Measurements from ENCODE around the gene LPP. TPM values are rescaled to one million over a fixed set of nuclear protein-coding genes. Genes with fewer than 3 reads are reported as not detected.
A peak's percentile ranks its signal among the peaks of the same experiment; 100 is the strongest.
"Not testable (repeated sequence)": the region's sequence is repeated elsewhere in the genome, so short reads cannot be mapped to it uniquely, and the experiment has no call there.

Gene LPP
- total RNA-seq, 3 donors from 2014 or later, result 15.5 to 19.2 (median 16.5) TPM

GRCh38 chr3:188701485-188701969 is 547.6 kb downstream of the LPP start:
- peaks cover 25% of the 10 kb centered on the region for H3K4me1 Mint-ChIP-seq (ENCODE audit: low read depth)
- H3K4me3 Mint-ChIP-seq, result no peak overlapping the region
- no peaks in the 10 kb centered on the region for H3K27me3 Mint-ChIP-seq (ENCODE audit: low read depth)
- no peak for DNase-seq
- no peaks in the 10 kb centered on the region for H3K9me3 Mint-ChIP-seq
- no peak for ATAC-seq
- H3K36me3 Mint-ChIP-seq (ENCODE audit: insufficient read depth), result peaks cover 18% of the 10 kb centered on the region

- not testable (repeated sequence) for H3K27me3 Mint-ChIP-seq (ENCODE audit: low read depth); H3K4me3 Mint-ChIP-seq; H3K9me3 Mint-ChIP-seq; DNase-seq; ATAC-seq
- Mint-ChIP-seq H3K36me3 (ENCODE audit: insufficient read depth) (peaks cover 20% of the 10 kb centered on the region), H3K4me1 (ENCODE audit: low read depth) (peaks cover 22% of the 10 kb centered on the region)
These were observed 548.1 kb downstream of the LPP start for GRCh38 chr3:188702028-188702427.

- Mint-ChIP-seq H3K36me3 (ENCODE audit: insufficient read depth) (peaks cover 27% of the 10 kb centered on the region), H3K9me3 (no peaks in the 10 kb centered on the region), H3K4me1 (ENCODE audit: low read depth) (peaks cover 8% of the 10 kb centered on the region), H3K27me3 (ENCODE audit: low read depth) (no peaks in the 10 kb centered on the region), H3K4me3 (no peak overlapping the region)
- ATAC-seq, result no peak
- no peak for DNase-seq
These were observed 552.2 kb downstream of the LPP start for GRCh38 chr3:188706176-188706575.

GRCh38 chr3:188706599-188706998 is 552.6 kb downstream of the LPP start:
- Mint-ChIP-seq H3K9me3 (no peaks in the 10 kb centered on the region), H3K36me3 (ENCODE audit: insufficient read depth) (peaks cover 30% of the 10 kb centered on the region), H3K4me1 (ENCODE audit: low read depth) (peaks cover 6% of the 10 kb centered on the region), H3K27me3 (ENCODE audit: low read depth) (no peaks in the 10 kb centered on the region), H3K4me3 (no peak overlapping the region)
- no peak for ATAC-seq
- DNase-seq, result no peak

- Mint-ChIP-seq H3K36me3 (ENCODE audit: insufficient read depth) (peaks cover 31% of the 10 kb centered on the region), H3K4me3 (no peak overlapping the region), H3K27me3 (ENCODE audit: low read depth) (no peaks in the 10 kb centered on the region), H3K4me1 (ENCODE audit: low read depth) (peaks cover 6% of the 10 kb centered on the region), H3K9me3 (no peaks in the 10 kb centered on the region)
- DNase-seq, result no peak
- ATAC-seq, result no peak
These were observed 553.7 kb downstream of the LPP start for GRCh38 chr3:188707381-188708288.

- Mint-ChIP-seq H3K4me1 (ENCODE audit: low read depth) (peaks cover 6% of the 10 kb centered on the region), H3K4me3 (no peak overlapping the region), H3K36me3 (ENCODE audit: insufficient read depth) (peaks cover 15% of the 10 kb centered on the region), H3K9me3 (no peaks in the 10 kb centered on the region), H3K27me3 (ENCODE audit: low read depth) (no peaks in the 10 kb centered on the region)
- DNase-seq, result no peak
- no peak for ATAC-seq
These were observed 557.9 kb downstream of the LPP start for GRCh38 chr3:188711881-188712247.

- no peaks in the 10 kb centered on the region for H3K27me3 Mint-ChIP-seq (ENCODE audit: low read depth)
- H3K36me3 Mint-ChIP-seq (ENCODE audit: insufficient read depth), result peaks cover 15% of the 10 kb centered on the region
- ATAC-seq (no peak), DNase-seq (no peak)
- peaks cover 4% of the 10 kb centered on the region for H3K4me1 Mint-ChIP-seq (ENCODE audit: low read depth)
- H3K4me3 Mint-ChIP-seq, result no peak overlapping the region
- H3K9me3 Mint-ChIP-seq, result no peaks in the 10 kb centered on the region
These were observed 558.4 kb downstream of the LPP start for GRCh38 chr3:188712248-188712924.

- DNase-seq, result no peak
- Mint-ChIP-seq H3K27me3 (ENCODE audit: low read depth) (no peaks in the 10 kb centered on the region), H3K4me1 (ENCODE audit: low read depth) (no peaks in the 10 kb centered on the region), H3K36me3 (ENCODE audit: insufficient read depth) (peaks cover 15% of the 10 kb centered on the region), H3K4me3 (no peak overlapping the region), H3K9me3 (no peaks in the 10 kb centered on the region)
- no peak for ATAC-seq
These were observed 559.0 kb downstream of the LPP start for GRCh38 chr3:188712991-188713390.

- DNase-seq, result no peak
- Mint-ChIP-seq H3K4me3 (no peak overlapping the region), H3K36me3 (ENCODE audit: insufficient read depth) (no peaks in the 10 kb centered on the region), H3K9me3 (no peaks in the 10 kb centered on the region), H3K27me3 (ENCODE audit: low read depth) (no peaks in the 10 kb centered on the region), H3K4me1 (ENCODE audit: low read depth) (peaks cover 30% of the 10 kb centered on the region)
- ATAC-seq, result no peak
These were observed 565.6 kb downstream of the LPP start for GRCh38 chr3:188719545-188719944.

GRCh38 chr3:188720215-188720614 is 566.3 kb downstream of the LPP start:
- no peaks in the 10 kb centered on the region for H3K9me3 Mint-ChIP-seq
- H3K4me3 Mint-ChIP-seq, result no peak overlapping the region
- DNase-seq, result no peak
- peaks cover 30% of the 10 kb centered on the region for H3K4me1 Mint-ChIP-seq (ENCODE audit: low read depth)
- H3K36me3 Mint-ChIP-seq (ENCODE audit: insufficient read depth), result no peaks in the 10 kb centered on the region
- no peaks in the 10 kb centered on the region for H3K27me3 Mint-ChIP-seq (ENCODE audit: low read depth)
- ATAC-seq, result no peak

GRCh38 chr3:188720636-188721035 is 566.7 kb downstream of the LPP start:
- H3K27me3 Mint-ChIP-seq (ENCODE audit: low read depth), result no peaks in the 10 kb centered on the region
- H3K9me3 Mint-ChIP-seq, result no peaks in the 10 kb centered on the region
- H3K4me1 Mint-ChIP-seq (ENCODE audit: low read depth), result peaks cover 30% of the 10 kb centered on the region
- H3K4me3 Mint-ChIP-seq, result no peak overlapping the region
- DNase-seq, result no peak
- H3K36me3 Mint-ChIP-seq (ENCODE audit: insufficient read depth), result peaks cover 1% of the 10 kb centered on the region
- ATAC-seq, result peak; percentile 64 to 67

- peaks cover 33% of the 10 kb centered on the region for H3K4me1 Mint-ChIP-seq (ENCODE audit: low read depth)
- no peaks in the 10 kb centered on the region for H3K27me3 Mint-ChIP-seq (ENCODE audit: low read depth)
- ATAC-seq (no peak), DNase-seq (no peak)
- no peaks in the 10 kb centered on the region for H3K9me3 Mint-ChIP-seq
- no peak overlapping the region for H3K4me3 Mint-ChIP-seq
- peaks cover 3% of the 10 kb centered on the region for H3K36me3 Mint-ChIP-seq (ENCODE audit: insufficient read depth)
These were observed 567.4 kb downstream of the LPP start for GRCh38 chr3:188721312-188721711.

GRCh38 chr3:188721990-188722389 is 568.0 kb downstream of the LPP start:
- DNase-seq (no peak), ATAC-seq (no peak)
- Mint-ChIP-seq H3K9me3 (no peaks in the 10 kb centered on the region), H3K36me3 (ENCODE audit: insufficient read depth) (peaks cover 3% of the 10 kb centered on the region), H3K4me3 (no peak overlapping the region), H3K4me1 (ENCODE audit: low read depth) (peaks cover 35% of the 10 kb centered on the region), H3K27me3 (ENCODE audit: low read depth) (no peaks in the 10 kb centered on the region)

GRCh38 chr3:188722963-188723362 is 569.0 kb downstream of the LPP start:
- DNase-seq (no peak), ATAC-seq (peak; percentile 78 to 82)
- no peaks in the 10 kb centered on the region for H3K9me3 Mint-ChIP-seq
- H3K4me1 Mint-ChIP-seq (ENCODE audit: low read depth), result peaks cover 42% of the 10 kb centered on the region
- no peak overlapping the region for H3K4me3 Mint-ChIP-seq
- no peaks in the 10 kb centered on the region for H3K27me3 Mint-ChIP-seq (ENCODE audit: low read depth)
- peaks cover 3% of the 10 kb centered on the region for H3K36me3 Mint-ChIP-seq (ENCODE audit: insufficient read depth)

GRCh38 chr3:188727052-188727451 is 573.1 kb downstream of the LPP start:
- no peak for DNase-seq
- no peak for ATAC-seq
- peaks cover 46% of the 10 kb centered on the region for H3K4me1 Mint-ChIP-seq (ENCODE audit: low read depth)
- no peaks in the 10 kb centered on the region for H3K27me3 Mint-ChIP-seq (ENCODE audit: low read depth)
- H3K4me3 Mint-ChIP-seq, result no peak overlapping the region
- peaks cover 13% of the 10 kb centered on the region for H3K36me3 Mint-ChIP-seq (ENCODE audit: insufficient read depth)
- H3K9me3 Mint-ChIP-seq, result no peaks in the 10 kb centered on the region
